NCI-H2196 (cell line): Measurements from ENCODE around the gene AUTS2.
A peak's percentile ranks its signal among the peaks of the same experiment; 100 is the strongest.

Source experiments
- DNase-seq: peaks from one replicate; lab custom pipeline; 2025; ENCODE audit not compliant: unreplicated experiment; lab: John Stamatoyannopoulos, UW

The AUTS2 gene

GRCh38 chr7:70215491-70215890 lies 617.2 kb downstream of the AUTS2 start:
- no peak for DNase-seq

- DNase-seq, result no peak
Measured at GRCh38 chr7:70217571-70217970, 619.3 kb downstream of the AUTS2 start.

GRCh38 chr7:70218006-70218405 lies 619.7 kb downstream of the AUTS2 start:
- DNase-seq, result no peak

- DNase-seq, result no peak
Measured at GRCh38 chr7:70219061-70219460, 620.8 kb downstream of the AUTS2 start.

GRCh38 chr7:70229242-70229641 lies 631.0 kb downstream of the AUTS2 start:
- no peak for DNase-seq

- no peak for DNase-seq
Measured at GRCh38 chr7:70230761-70231160, 632.5 kb downstream of the AUTS2 start.

GRCh38 chr7:70233776-70234175 lies 635.5 kb downstream of the AUTS2 start:
- DNase-seq, result no peak

- DNase-seq, result no peak
Measured at GRCh38 chr7:70237256-70237655, 639.0 kb downstream of the AUTS2 start.

GRCh38 chr7:70237831-70238575 lies 639.7 kb downstream of the AUTS2 start:
- no peak for DNase-seq

GRCh38 chr7:70239918-70240317 lies 641.6 kb downstream of the AUTS2 start:
- no peak for DNase-seq

GRCh38 chr7:70240873-70241272 lies 642.6 kb downstream of the AUTS2 start:
- no peak for DNase-seq

- no peak for DNase-seq
Measured at GRCh38 chr7:70241536-70242175, 643.4 kb downstream of the AUTS2 start.

GRCh38 chr7:70242826-70243225 lies 644.6 kb downstream of the AUTS2 start:
- DNase-seq, result no peak

GRCh38 chr7:70243443-70243842 lies 645.2 kb downstream of the AUTS2 start:
- no peak for DNase-seq

- DNase-seq, result no peak
Measured at GRCh38 chr7:70257921-70258320, 659.6 kb downstream of the AUTS2 start.

GRCh38 chr7:70259502-70259901 lies 661.2 kb downstream of the AUTS2 start:
- DNase-seq, result peak; percentile 14

GRCh38 chr7:70263471-70264255 lies 665.4 kb downstream of the AUTS2 start:
- DNase-seq, result no peak

- DNase-seq, result no peak
Measured at GRCh38 chr7:70266186-70266585, 667.9 kb downstream of the AUTS2 start.

GRCh38 chr7:70267381-70268120 lies 669.3 kb downstream of the AUTS2 start:
- DNase-seq, result no peak

GRCh38 chr7:70268179-70268578 lies 669.9 kb downstream of the AUTS2 start:
- DNase-seq, result no peak

- no peak for DNase-seq
Measured at GRCh38 chr7:70270149-70270548, 671.9 kb downstream of the AUTS2 start.
